Measurements from ENCODE around the gene NPAS3. TPM values are rescaled to one million over a fixed set of nuclear protein-coding genes. Genes with fewer than 3 reads are reported as not detected.

Gene NPAS3
- total and polyA plus RNA-seq, 2 of the 8 experiments (the other 6 are each of a cell fraction or from before 2014, with no cell fraction given) = 0.11 to 0.60 TPM

GRCh38 chr14:33420051-33420627 is 481.5 kb downstream of the NPAS3 start (continued):
- TF ChIP-seq MAX (IDR thresholded peaks at IDR 0.05) (no peak), GTF2F1 (IDR thresholded peaks at IDR 0.05; ENCODE audit: borderline replicate concordance, low read depth, low read length) (no peak), TBP (IDR thresholded peaks at IDR 0.05; ENCODE audit: low read depth, low read length) (no peak), RBBP5 (IDR thresholded peaks at IDR 0.05; ENCODE audit: borderline replicate concordance, low read depth, low read length) (no peak), HDAC2 (IDR thresholded peaks at IDR 0.05; ENCODE audit: borderline replicate concordance in 1 of 2, low read depth in 2 of 2, low read length in 2 of 2) (no peak), FOSL1 (IDR thresholded peaks at IDR 0.05; ENCODE audit: insufficient read depth, low read depth, low read length) (no peak), RAD21 (IDR thresholded peaks at IDR 0.05 in 1 of 2, conservative IDR thresholded peaks at IDR 0.05 in 1 of 2; ENCODE audit: low read depth in 2 of 2, low read length in 2 of 2) (no peak)

Data from H1 (cell line).